Measurements from ENCODE around the gene WASL. TPM values are rescaled to one million over a fixed set of nuclear protein-coding genes. Genes with fewer than 3 reads are reported as not detected.

The WASL gene
- total RNA-seq, 1 experiment from 2014 or later = 39.3 TPM

DNA sequence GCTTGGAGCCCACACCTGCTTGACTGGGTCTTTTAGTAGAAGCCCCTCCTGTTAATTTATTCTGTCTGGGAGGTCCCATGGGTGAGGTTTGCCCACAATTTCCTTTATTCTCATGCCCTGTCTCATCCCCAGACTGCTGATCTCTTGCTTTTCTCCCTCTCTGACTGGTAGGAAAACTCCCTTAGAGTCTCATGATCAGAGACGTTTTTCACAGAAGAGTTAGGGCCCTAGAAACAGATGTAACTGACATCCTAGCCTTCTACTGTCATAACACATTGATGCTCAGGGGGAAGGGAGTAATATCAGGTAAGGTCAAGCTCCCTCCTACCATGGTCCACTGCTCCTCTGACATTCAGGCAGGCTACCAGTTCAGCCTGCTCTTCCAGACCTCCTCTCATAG is 43.7 kb upstream of the WASL start:
- DNase-seq = no peak
- H4K5ac ChIP-seq (ENCODE audit: insufficient read length, low read depth, low read length) = no peak overlapping the region
- H3K4ac ChIP-seq (ENCODE audit: low read depth, low read length) = no peak overlapping the region
- no peaks in the 10 kb centered on the region for H3K27me3 Mint-ChIP-seq (ENCODE audit: low read depth)
- no peak overlapping the region for H3K23ac ChIP-seq (ENCODE audit: insufficient read length, low read depth, low read length)
- no peaks in the 10 kb centered on the region for H3K23me2 ChIP-seq (ENCODE audit: insufficient read length, low read depth, low read length, poor library complexity, severe bottlenecking)
- H2BK20ac ChIP-seq (ENCODE audit: low read depth, low read length, poor library complexity, severe bottlenecking) = no peak overlapping the region
- no peak overlapping the region for H4K91ac ChIP-seq (ENCODE audit: insufficient read length, low read depth, low read length)
- H3K14ac ChIP-seq (ENCODE audit: insufficient read depth, low read length) = no peak overlapping the region
- no peak overlapping the region for H3K9ac ChIP-seq (ENCODE audit: extremely low read depth, insufficient read length, low read length)
- no peaks in the 10 kb centered on the region for H4K20me1 ChIP-seq (ENCODE audit: control insufficient read depth, insufficient read depth, insufficient read length)
- H3K9me3 ChIP-seq (ENCODE audit: control insufficient read depth, low read depth, low read length) = no peaks in the 10 kb centered on the region
- H3K27ac Mint-ChIP-seq = no peak overlapping the region
- no peak overlapping the region for H3K4me3 Mint-ChIP-seq
- peaks cover 3 to 4% of the 10 kb centered on the region in 2 experiments; a peak in 4 of 5 replicates for H3K9me3 Mint-ChIP-seq
- H3K27me3 ChIP-seq (ENCODE audit: insufficient read depth, low read length) = no peaks in the 10 kb centered on the region
- no peak overlapping the region for H2BK5ac ChIP-seq (ENCODE audit: insufficient read length, low read length)
- no peak overlapping the region for H3K56ac ChIP-seq (ENCODE audit: insufficient read length, low read depth, low read length)
- H3K4me1 ChIP-seq (ENCODE audit: insufficient read depth, low read length) = no peaks in the 10 kb centered on the region; the same call in 1 of the 2 replicates
- H2AK5ac ChIP-seq (ENCODE audit: insufficient read length, low read length) = no peak overlapping the region
- no peak overlapping the region for H3T11ph ChIP-seq (ENCODE audit: low read length)
- H3K27ac ChIP-seq (ENCODE audit: insufficient read length, low read depth, low read length) = no peak overlapping the region
- H2BK120ac ChIP-seq (ENCODE audit: low read depth, low read length, poor library complexity, severe bottlenecking) = no peak overlapping the region
- H2BK15ac ChIP-seq (ENCODE audit: low read depth, low read length) = no peak overlapping the region
- H3K4me1 Mint-ChIP-seq = peaks cover under 1 to 3% of the 10 kb centered on the region in 2 experiments; a peak in 2 of 4 replicates
- no peaks in the 10 kb centered on the region for H3K79me2 ChIP-seq (ENCODE audit: insufficient read depth, low read length)
- H3K36me3 Mint-ChIP-seq (ENCODE audit: insufficient read depth in 1 of 3, low read depth in 3 of 3) = peaks cover 0 to 12% (median 5%) of the 10 kb centered on the region in 3 experiments; a peak in 3 of 7 replicates
- no peak overlapping the region for H3K18ac ChIP-seq (ENCODE audit: insufficient read length, low read depth, low read length)
- no peak for TF ChIP-seq CTCF (conservative IDR thresholded peaks at IDR 0.05)
- H4K8ac ChIP-seq (replicated peaks; ENCODE audit: insufficient read length, low read depth, low read length) = no peak overlapping the region
- no peak overlapping the region for H2AFZ ChIP-seq (ENCODE audit: low read length)
- no peak overlapping the region for H3K4me2 ChIP-seq (ENCODE audit: insufficient read depth, insufficient read length, low read length)
- no CpG with 5 or more reads among the region's 1 CpG for WGBS (ENCODE audit: extremely low coverage, insufficient read length, low lambda C conversion rate)
- no peaks in the 10 kb centered on the region for H3K79me1 ChIP-seq (ENCODE audit: insufficient read depth, low read depth, low read length, poor library complexity, severe bottlenecking)
- no peak overlapping the region for H2BK12ac ChIP-seq (ENCODE audit: insufficient read length, low read depth, low read length)
